ENCODE data around the gene FRS3. TPM values are rescaled to one million over a fixed set of nuclear protein-coding genes. Genes with fewer than 3 reads are reported as not detected.
"Not testable (repeated sequence)": the region's sequence is repeated elsewhere in the genome, so short reads cannot be mapped to it uniquely, and the experiment has no call there.

Gene FRS3
- total and polyA plus RNA-seq, 2 donors = 1.7 to 5.0 TPM

DNA sequence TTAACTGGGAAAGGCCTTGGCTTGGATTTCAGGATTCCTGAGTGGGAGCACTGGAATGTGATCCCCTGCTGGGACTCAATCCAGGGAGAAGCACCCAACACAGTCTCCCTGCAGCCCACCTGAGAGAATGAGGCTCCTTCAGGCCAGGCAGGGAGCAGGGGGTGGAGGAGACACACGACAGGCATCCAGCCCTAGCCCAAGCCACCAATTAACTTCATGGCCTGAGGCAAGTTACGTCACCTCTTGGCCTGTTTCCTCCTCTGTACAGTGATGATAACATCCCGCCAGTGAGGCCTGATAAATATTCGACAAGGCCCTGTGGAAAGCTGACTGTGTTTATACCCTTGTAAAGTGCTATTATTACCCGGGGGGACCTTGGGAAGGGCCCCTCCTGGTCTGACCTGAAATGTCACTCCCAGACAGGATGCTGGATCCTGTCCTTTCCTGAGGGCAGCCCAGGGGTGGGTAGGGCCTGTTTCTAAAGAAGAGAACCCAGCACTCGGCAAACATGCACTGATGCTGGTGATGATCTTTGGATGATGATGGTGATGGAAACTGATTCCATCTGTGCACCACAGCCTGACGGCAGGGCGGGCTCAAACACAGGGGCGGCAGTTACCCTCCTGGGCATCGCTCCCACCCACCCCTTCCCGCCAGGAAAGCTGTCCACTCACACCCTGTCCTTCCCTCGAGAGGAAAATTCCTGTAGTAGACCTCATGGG is 12.4 kb downstream of the FRS3 start:
- Histone ChIP-seq H3K36me3 (ENCODE audit: control insufficient read depth in 2 of 2, insufficient read depth in 2 of 2, low read length in 1 of 2) (peaks cover 19 to 22% of the 10 kb centered on the region in 2 donors), H3K4me1 (ENCODE audit: control insufficient read depth in 2 of 2, insufficient read depth in 2 of 2, low read length in 2 of 2) (peaks cover 0 to 10% of the 10 kb centered on the region in 2 donors), H3K9me3 (ENCODE audit: control insufficient read depth in 2 of 2, insufficient read depth in 1 of 2, low read length in 1 of 2) (no peaks in the 10 kb centered on the region), H3K4me3 (ENCODE audit: low read length in 2 of 2) (no peak overlapping the region), H3K27ac (ENCODE audit: low read depth in 1 of 2, low read length in 1 of 2) (no peak overlapping the region), H3K27me3 (ENCODE audit: control insufficient read depth in 2 of 2, insufficient read depth in 1 of 2, low read length in 1 of 2) (peaks cover 0 to 2% of the 10 kb centered on the region in 2 donors)
- WGBS = 82% methylated on average over 12 of the region's 12 CpGs
- no peak for DNase-seq (ENCODE audit: low read depth in 6 of 9, low spot score in 9 of 9)

DNA sequence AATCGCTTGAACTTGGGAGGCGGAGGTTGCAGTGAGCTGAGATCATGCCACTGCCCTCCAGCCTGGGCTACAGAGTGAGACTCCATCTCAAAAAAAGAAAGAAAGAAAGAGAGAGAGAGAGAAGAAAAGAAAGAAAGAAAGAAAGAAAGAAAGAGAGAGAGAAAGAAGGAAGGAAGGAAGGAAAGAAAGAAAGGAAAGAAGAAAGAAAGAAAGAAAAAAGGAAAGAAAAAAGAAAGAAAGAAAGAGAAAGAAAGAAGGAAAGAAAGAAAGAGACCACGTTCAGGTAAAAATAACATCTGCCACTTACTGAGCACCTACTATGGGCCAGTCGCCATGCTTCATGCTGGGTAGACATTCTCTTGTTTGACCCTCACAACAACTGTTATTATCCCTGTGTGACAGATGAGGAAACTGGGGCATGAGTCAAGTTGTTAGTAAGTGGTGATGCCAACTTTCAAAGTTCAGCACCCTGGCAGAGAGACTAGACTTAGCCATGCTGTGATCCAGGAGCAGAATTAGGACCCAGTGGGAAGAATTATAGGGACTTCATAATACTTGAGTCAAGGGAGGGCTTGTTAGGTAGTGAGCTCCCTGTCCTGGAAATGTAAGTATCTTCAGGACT is 13.5 kb downstream of the FRS3 start:
- not testable (repeated sequence) for H3K9me3 ChIP-seq (ENCODE audit: control insufficient read depth in 2 of 2, insufficient read depth in 1 of 2, low read length in 1 of 2); H3K27ac ChIP-seq (ENCODE audit: low read depth in 1 of 2, low read length in 1 of 2); H3K4me3 ChIP-seq (ENCODE audit: low read length in 2 of 2); DNase-seq (ENCODE audit: low read depth in 6 of 9, low spot score in 9 of 9); H3K4me1 ChIP-seq (ENCODE audit: control insufficient read depth in 2 of 2, insufficient read depth in 2 of 2, low read length in 2 of 2); H3K27me3 ChIP-seq (ENCODE audit: control insufficient read depth in 2 of 2, insufficient read depth in 1 of 2, low read length in 1 of 2)
- WGBS = 94% methylated on average over 4 of the region's 4 CpGs
- peaks cover 8 to 11% of the 10 kb centered on the region in 2 donors for H3K36me3 ChIP-seq (ENCODE audit: control insufficient read depth in 2 of 2, insufficient read depth in 2 of 2, low read length in 1 of 2)

- H3K27me3 ChIP-seq (ENCODE audit: control insufficient read depth in 2 of 2, insufficient read depth in 1 of 2, low read length in 1 of 2) = peaks cover 0 to 2% of the 10 kb centered on the region in 2 donors
- peaks cover 0 to 1% of the 10 kb centered on the region in 2 donors for H3K4me1 ChIP-seq (ENCODE audit: control insufficient read depth in 2 of 2, insufficient read depth in 2 of 2, low read length in 2 of 2)
- H3K4me3 ChIP-seq (ENCODE audit: low read length in 2 of 2) = no peak overlapping the region
- 41% methylated on average over 2 of the region's 2 CpGs for WGBS
- DNase-seq (ENCODE audit: low read depth in 6 of 9, low spot score in 9 of 9) = no peak
- no peaks in the 10 kb centered on the region for H3K36me3 ChIP-seq (ENCODE audit: control insufficient read depth in 2 of 2, insufficient read depth in 2 of 2, low read length in 1 of 2)
- no peaks in the 10 kb centered on the region for H3K9me3 ChIP-seq (ENCODE audit: control insufficient read depth in 2 of 2, insufficient read depth in 1 of 2, low read length in 1 of 2)
- no peak overlapping the region for H3K27ac ChIP-seq (ENCODE audit: low read depth in 1 of 2, low read length in 1 of 2)
Measured at GRCh38 chr6:41763470-41763869, 16.2 kb downstream of the FRS3 start.

DNA sequence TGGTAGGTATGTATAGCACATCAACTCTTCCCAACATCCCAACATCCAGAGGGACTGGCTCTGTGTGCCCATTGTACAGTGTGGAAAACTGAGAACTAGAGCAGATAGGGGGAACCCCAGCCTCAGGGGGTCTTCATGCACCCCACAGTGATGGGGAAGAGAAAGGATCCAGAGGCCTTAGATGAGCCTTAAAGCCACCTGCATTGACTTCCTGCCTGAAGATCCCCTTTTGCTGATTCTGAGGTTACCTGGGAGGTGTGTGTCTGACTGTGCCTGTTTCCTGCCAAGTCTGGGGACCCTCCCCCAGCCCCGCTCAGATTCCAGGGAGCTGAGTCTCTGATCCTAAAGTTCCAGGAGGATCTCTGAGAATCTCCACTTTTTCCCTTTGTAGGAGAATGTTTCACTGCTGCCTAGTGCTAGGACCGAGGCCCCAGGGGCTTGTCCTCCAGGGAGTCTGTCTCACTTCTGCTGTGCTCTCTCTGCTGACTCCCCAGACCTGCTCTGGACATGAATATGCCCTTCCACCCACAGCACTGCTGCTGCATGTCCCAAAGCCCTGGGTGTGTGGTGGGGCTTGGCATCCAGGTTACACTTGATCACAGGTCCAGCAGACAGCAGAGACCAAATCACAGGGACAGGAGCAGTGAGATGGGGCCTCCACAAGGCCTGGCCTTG is 19.7 kb downstream of the FRS3 start:
- Histone ChIP-seq H3K27me3 (ENCODE audit: control insufficient read depth in 2 of 2, insufficient read depth in 1 of 2, low read length in 1 of 2) (peaks cover 0 to 2% of the 10 kb centered on the region in 2 donors), H3K9me3 (ENCODE audit: control insufficient read depth in 2 of 2, insufficient read depth in 1 of 2, low read length in 1 of 2) (no peaks in the 10 kb centered on the region), H3K36me3 (ENCODE audit: control insufficient read depth in 2 of 2, insufficient read depth in 2 of 2, low read length in 1 of 2) (no peaks in the 10 kb centered on the region), H3K4me3 (ENCODE audit: low read length in 2 of 2) (no peak overlapping the region), H3K4me1 (ENCODE audit: control insufficient read depth in 2 of 2, insufficient read depth in 2 of 2, low read length in 2 of 2) (peaks cover 3 to 9% of the 10 kb centered on the region in 2 donors), H3K27ac (ENCODE audit: low read depth in 1 of 2, low read length in 1 of 2) (no peak overlapping the region)
- WGBS = 80% methylated on average over 2 of the region's 2 CpGs
- DNase-seq (ENCODE audit: low read depth in 6 of 9, low spot score in 9 of 9) = no peak

GRCh38 chr6:41759106-41759904 is 20.4 kb downstream of the FRS3 start:
- H3K27ac ChIP-seq (ENCODE audit: low read depth in 1 of 2, low read length in 1 of 2) = no peak overlapping the region
- peaks cover 0 to 2% of the 10 kb centered on the region in 2 donors for H3K27me3 ChIP-seq (ENCODE audit: control insufficient read depth in 2 of 2, insufficient read depth in 1 of 2, low read length in 1 of 2)
- no peak for DNase-seq (ENCODE audit: low read depth in 6 of 9, low spot score in 9 of 9)
- peaks cover 3 to 9% of the 10 kb centered on the region in 2 donors for H3K4me1 ChIP-seq (ENCODE audit: control insufficient read depth in 2 of 2, insufficient read depth in 2 of 2, low read length in 2 of 2)
- 97% methylated on average over 13 of the region's 13 CpGs for WGBS
- H3K4me3 ChIP-seq (ENCODE audit: low read length in 2 of 2) = no peak overlapping the region
- no peaks in the 10 kb centered on the region for H3K9me3 ChIP-seq (ENCODE audit: control insufficient read depth in 2 of 2, insufficient read depth in 1 of 2, low read length in 1 of 2)
- H3K36me3 ChIP-seq (ENCODE audit: control insufficient read depth in 2 of 2, insufficient read depth in 2 of 2, low read length in 1 of 2) = no peaks in the 10 kb centered on the region

- Histone ChIP-seq H3K9me3 (ENCODE audit: control insufficient read depth in 2 of 2, insufficient read depth in 1 of 2, low read length in 1 of 2) (no peaks in the 10 kb centered on the region), H3K27me3 (ENCODE audit: control insufficient read depth in 2 of 2, insufficient read depth in 1 of 2, low read length in 1 of 2) (peaks cover 0 to 2% of the 10 kb centered on the region in 2 donors), H3K27ac (ENCODE audit: low read depth in 1 of 2, low read length in 1 of 2) (no peak overlapping the region), H3K4me3 (ENCODE audit: low read length in 2 of 2) (no peak overlapping the region), H3K4me1 (ENCODE audit: control insufficient read depth in 2 of 2, insufficient read depth in 2 of 2, low read length in 2 of 2) (peaks cover 3 to 9% of the 10 kb centered on the region in 2 donors), H3K36me3 (ENCODE audit: control insufficient read depth in 2 of 2, insufficient read depth in 2 of 2, low read length in 1 of 2) (no peaks in the 10 kb centered on the region)
- DNase-seq (ENCODE audit: low read depth in 6 of 9, low spot score in 9 of 9) = no peak
- WGBS = 98% methylated on average over 6 of the region's 6 CpGs
Measured at GRCh38 chr6:41758641-41759035, 21.1 kb downstream of the FRS3 start.

- WGBS = 87% methylated on average over 8 of the region's 8 CpGs
- Histone ChIP-seq H3K9me3 (ENCODE audit: control insufficient read depth in 2 of 2, insufficient read depth in 1 of 2, low read length in 1 of 2) (no peaks in the 10 kb centered on the region), H3K27me3 (ENCODE audit: control insufficient read depth in 2 of 2, insufficient read depth in 1 of 2, low read length in 1 of 2) (peaks cover 0 to under 1% of the 10 kb centered on the region in 2 donors), H3K36me3 (ENCODE audit: control insufficient read depth in 2 of 2, insufficient read depth in 2 of 2, low read length in 1 of 2) (no peaks in the 10 kb centered on the region), H3K4me3 (ENCODE audit: low read length in 2 of 2) (no peak overlapping the region), H3K4me1 (ENCODE audit: control insufficient read depth in 2 of 2, insufficient read depth in 2 of 2, low read length in 2 of 2) (peaks cover 3 to 9% of the 10 kb centered on the region in 2 donors), H3K27ac (ENCODE audit: low read depth in 1 of 2, low read length in 1 of 2) (no peak overlapping the region)
- no peak for DNase-seq (ENCODE audit: low read depth in 6 of 9, low spot score in 9 of 9)
Measured at GRCh38 chr6:41757931-41758640, 21.6 kb downstream of the FRS3 start.

- DNase-seq (ENCODE audit: low read depth in 6 of 9, low spot score in 9 of 9) = no peak
Measured at GRCh38 chr6:41757271-41757670, 22.4 kb downstream of the FRS3 start.

More at GRCh38 chr6:41757271-41757670, 22.4 kb downstream of the FRS3 start:
- Histone ChIP-seq H3K9me3 (ENCODE audit: control insufficient read depth in 2 of 2, insufficient read depth in 1 of 2, low read length in 1 of 2) (no peaks in the 10 kb centered on the region), H3K36me3 (ENCODE audit: control insufficient read depth in 2 of 2, insufficient read depth in 2 of 2, low read length in 1 of 2) (no peaks in the 10 kb centered on the region), H3K4me3 (ENCODE audit: low read length in 2 of 2) (no peak overlapping the region), H3K27ac (ENCODE audit: low read depth in 1 of 2, low read length in 1 of 2) (no peak overlapping the region), H3K4me1 (ENCODE audit: control insufficient read depth in 2 of 2, insufficient read depth in 2 of 2, low read length in 2 of 2) (peaks cover 3 to 9% of the 10 kb centered on the region in 2 donors), H3K27me3 (ENCODE audit: control insufficient read depth in 2 of 2, insufficient read depth in 1 of 2, low read length in 1 of 2) (no peaks in the 10 kb centered on the region)
- 96% methylated on average over 6 of the region's 6 CpGs for WGBS
